K562 (cell line): Measurements from ENCODE around the gene ZDHHC5. TPM values are rescaled to one million over a fixed set of nuclear protein-coding genes. Genes with fewer than 3 reads are reported as not detected.

Experiments
- ARID1B ChIP-seq: fragments of 450-650 bp; IDR thresholded peaks from 2 replicates; pipeline ENCODE4 v1.6.1; 2016; ENCODE audit warnings: antibody characterized with exemption, mild to moderate bottlenecking, inconsistent platforms
- BRD9 ChIP-seq: fragments of 450-650 bp; IDR thresholded peaks from 2 replicates; pipeline ENCODE4 v1.6.1; 2018; ENCODE audit warnings: low read depth; ENCODE audit not compliant: partially characterized antibody
- CBFA2T3 ChIP-seq: fragments of 450-650 bp; IDR thresholded peaks from 2 replicates; pipeline ENCODE4 v1.6.1; 2017
- CCNT2 ChIP-seq: IDR thresholded peaks from 2 replicates; pipeline ENCODE4 v1.6.1; 2011; ENCODE audit warnings: borderline replicate concordance, low read depth, mild to moderate bottlenecking, moderate library complexity, mixed read lengths, low read length; ENCODE audit not compliant: insufficient read length; ENCODE audit errors: extremely low read depth
- CHD4 ChIP-seq: fragments of 200-600 bp; sonication (generic); IDR thresholded peaks from 3 replicates; pipeline ENCODE4 v1.6.1; 2012; ENCODE audit warnings: low read depth, mild to moderate bottlenecking, mixed read lengths, low read length, inconsistent platforms; ENCODE audit not compliant: insufficient read depth, insufficient replicate concordance, poor library complexity, severe bottlenecking
- CXXC5 ChIP-seq: fragments of 250-450 bp; sonication (Bioruptor Pico); IDR thresholded peaks from 2 replicates; pipeline ENCODE4 v1.8.0; 2022; ENCODE audit warnings: inconsistent platforms, mild to moderate bottlenecking, moderate library complexity
- DMBX1 ChIP-seq: fragments of 250-450 bp; sonication (Bioruptor Pico); IDR thresholded peaks from 2 replicates; pipeline ENCODE4 v1.8.0; 2022; ENCODE audit warnings: inconsistent platforms, mild to moderate bottlenecking, moderate library complexity, borderline replicate concordance
- EP300 ChIP-seq: IDR thresholded peaks from 2 replicates; pipeline ENCODE4 v1.6.1; 2012; ENCODE audit warnings: low read length, improper control_type of control experiment
- GABPB2 ChIP-seq: fragments of 250-450 bp; sonication (Bioruptor Pico); conservative IDR thresholded peaks from 2 replicates; pipeline ENCODE4 v1.5.1; 2021; ENCODE audit warnings: mild to moderate bottlenecking
- JUND ChIP-seq, 2 experiments: IDR thresholded peaks; 2 replicates in 1 of 2; 3 replicates in 1 of 2; pipeline ENCODE4 v1.6.1; 2011; ENCODE audit warnings: borderline replicate concordance in 2 of 2, low read depth in 2 of 2, low read length in 2 of 2, improper control_type of control experiment in 1 of 2, missing biosample characterization in 1 of 2, missing genetic modification characterization in 1 of 2, missing genetic modification reagents in 1 of 2
- KLF6 ChIP-seq: fragments of 250-450 bp; sonication (Bioruptor Pico); IDR thresholded peaks from 2 replicates; pipeline ENCODE4 v1.4.0; 2020; ENCODE audit warnings: mild to moderate bottlenecking, moderate library complexity, borderline replicate concordance
- NR1H2 ChIP-seq: sonication (generic); formaldehyde crosslinking; IDR thresholded peaks from 2 replicates; pipeline ENCODE4 v1.4.0; 2020; ENCODE audit warnings: mild to moderate bottlenecking, missing genetic modification reagents
- NR4A1 ChIP-seq, 2 experiments: fragments of 250-450 bp in 1 of 2; fragments of 450-650 bp in 1 of 2; sonication (Bioruptor Pico) in 1 of 2; IDR thresholded peaks; 2 replicates each; pipeline versions ENCODE4 v1.4.0 to v1.6.1; 2016 to 2020; ENCODE audit warnings: mild to moderate bottlenecking in 2 of 2, missing compliant biosample characterization in 1 of 2, missing genetic modification characterization in 1 of 2, moderate library complexity in 1 of 2
- NRF1 ChIP-seq, 2 experiments: fragments of 450-650 bp; IDR thresholded peaks in 1 of 2; conservative IDR thresholded peaks in 1 of 2; 2 replicates each; pipeline ENCODE4 v1.6.1; 2014; ENCODE audit warnings: mild to moderate bottlenecking in 2 of 2
- POLR2H ChIP-seq: IDR thresholded peaks from 2 replicates; pipeline ENCODE4 v1.6.1; 2016; ENCODE audit warnings: missing genetic modification characterization, low read depth, mild to moderate bottlenecking, control low read depth, missing compliant biosample characterization, moderate library complexity
- TEAD1 ChIP-seq, 2 experiments: fragments of 450-650 bp in 1 of 2; sonication (generic) in 1 of 2; formaldehyde crosslinking; IDR thresholded peaks; 2 replicates each; pipeline versions ENCODE4 v1.4.0 to v1.8.0; 2020 to 2022; ENCODE audit warnings: mild to moderate bottlenecking in 2 of 2, missing genetic modification reagents in 1 of 2
- ZNF311 ChIP-seq: fragments of 250-450 bp; sonication (Bioruptor Pico); IDR thresholded peaks from 2 replicates; pipeline ENCODE4 v1.4.0; 2020; ENCODE audit warnings: mild to moderate bottlenecking, moderate library complexity
- polyA plus RNA-seq, 8 experiments: library from polyadenylated mRNA; depleted of rRNA in 4 of 8; stranded (reverse) in 5 of 8; unstranded in 3 of 8; fragments of >200 nt; fragmentation: Nextera tagmentation in 2 of 8; fragmentation: Illumina TruSeq in 1 of 8; extraction: Ambion mirVana in 2 of 8; extraction: Trizol in 1 of 8; gene quantifications; 2 replicates each; pipeline versions ENCODE4 v1.2.1 to v1.2.3, GENCODE V29; 2011 to 2014; ENCODE audit warnings: inconsistent platforms in 1 of 8, missing spikeins in 1 of 8
- total RNA-seq, 7 experiments: library from RNA; depleted of rRNA in 6 of 7; stranded (reverse); fragments of >200 nt in 6 of 7; fragmentation: Illumina TruSeq in 2 of 7; extraction: Trizol in 2 of 7; gene quantifications; 2 replicates each; pipeline versions ENCODE4 v1.2.1 to v1.2.3, GENCODE V29; 2011 to 2021; ENCODE audit warnings: low replicate concordance in 1 of 7
- TF ChIP-seq, protein P1 (sequence below): sonication (generic); formaldehyde crosslinking; IDR thresholded peaks from 2 replicates; pipeline ENCODE4 v1.8.1; 2023; ENCODE audit warnings: mild to moderate bottlenecking, missing genetic modification reagents, moderate library complexity
- TF ChIP-seq, protein P2 (sequence below), 2 experiments: fragments of 450-650 bp in 1 of 2; IDR thresholded peaks; 2 replicates each; pipeline ENCODE4 v1.6.1; 2011 to 2017; ENCODE audit warnings: low read depth in 2 of 2, antibody characterized with exemption in 1 of 2, borderline replicate concordance in 1 of 2, low read length in 1 of 2, mild to moderate bottlenecking in 1 of 2, mixed read lengths in 1 of 2; ENCODE audit not compliant: control insufficient read depth in 1 of 2
- TF ChIP-seq, protein P3 (sequence below): fragments of 200-800 bp; sonication (Bioruptor generic); IDR thresholded peaks from 2 replicates; pipeline ENCODE4 v1.6.1; 2017; ENCODE audit warnings: missing genetic modification characterization, missing compliant biosample characterization

ZDHHC5 gene
- total and polyA plus RNA-seq, 9 of the 15 experiments (the other 6 are each of a cell fraction or from before 2014, with no cell fraction given): 3.8 to 64.2 (median 35.9) TPM

DNA sequence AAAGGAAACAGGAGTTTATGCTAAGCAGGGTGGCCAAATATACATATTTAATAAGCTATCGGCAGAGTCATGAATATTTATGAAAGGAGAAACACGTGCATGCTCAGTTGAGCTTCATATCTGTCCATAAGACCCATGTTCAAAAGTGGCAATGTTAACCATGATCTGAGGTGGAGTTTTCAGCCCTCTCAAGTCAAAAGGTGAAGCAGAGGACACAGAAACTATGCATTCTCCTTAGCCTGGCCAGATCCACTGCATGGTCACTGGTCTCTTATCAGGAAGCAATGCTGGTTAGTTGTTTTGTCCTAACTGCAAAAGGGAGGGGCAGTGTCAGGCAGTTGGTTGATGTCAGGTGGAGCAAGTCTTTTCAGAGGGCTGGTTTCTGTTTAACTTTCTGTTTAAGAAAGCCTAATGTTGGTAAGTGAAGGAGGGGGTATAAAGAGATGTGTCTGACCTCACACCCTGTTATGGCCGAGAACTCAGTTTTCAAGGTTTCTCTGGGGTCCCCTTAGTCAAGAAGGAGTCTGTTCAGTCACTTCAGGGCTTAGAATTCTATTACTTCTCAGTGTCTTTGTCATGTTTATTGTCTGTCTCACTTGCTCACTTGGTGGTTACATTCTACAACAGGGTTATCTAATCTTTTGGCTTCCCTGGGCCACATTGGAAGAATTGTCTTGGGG, 67.8 kb downstream of the ZDHHC5 start (continued):
- TF ChIP-seq, protein P1, sequence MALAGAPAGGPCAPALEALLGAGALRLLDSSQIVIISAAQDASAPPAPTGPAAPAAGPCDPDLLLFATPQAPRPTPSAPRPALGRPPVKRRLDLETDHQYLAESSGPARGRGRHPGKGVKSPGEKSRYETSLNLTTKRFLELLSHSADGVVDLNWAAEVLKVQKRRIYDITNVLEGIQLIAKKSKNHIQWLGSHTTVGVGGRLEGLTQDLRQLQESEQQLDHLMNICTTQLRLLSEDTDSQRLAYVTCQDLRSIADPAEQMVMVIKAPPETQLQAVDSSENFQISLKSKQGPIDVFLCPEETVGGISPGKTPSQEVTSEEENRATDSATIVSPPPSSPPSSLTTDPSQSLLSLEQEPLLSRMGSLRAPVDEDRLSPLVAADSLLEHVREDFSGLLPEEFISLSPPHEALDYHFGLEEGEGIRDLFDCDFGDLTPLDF (CRISPR knock-in tag): 0 out of 2 replicates have a peak, but pooled peaks have one; percentile 45
- TF ChIP-seq ARID1B (peak; percentile 47), KLF6 (CRISPR knock-in tag) (peak; percentile 17; the same call in 1 of the 2 replicates), CXXC5 (CRISPR knock-in tag) (no peak), NR1H2 (no peak), NR4A1 (CRISPR knock-in tag; IDR thresholded peaks at IDR 0.05) (no peak), NR4A1 (tag; IDR thresholded peaks at IDR 0.05) (no peak), POLR2H (0 out of 2 replicates have a peak, but pooled peaks have one; percentile 28), NRF1 (conservative IDR thresholded peaks at IDR 0.05 in 1 of 2, IDR thresholded peaks at IDR 0.05 in 1 of 2) (peak; percentile 62 to 66), DMBX1 (CRISPR knock-in tag) (0 out of 2 replicates have a peak, but pooled peaks have one; percentile 18), GABPB2 (CRISPR knock-in tag) (no peak), CCNT2 (no peak), TEAD1 (CRISPR knock-in tag; IDR thresholded peaks at IDR 0.05) (0 out of 4 replicates have a peak, but pooled peaks have one; percentile 20 to 31), EP300 (peak; percentile 77), JUND (IDR thresholded peaks at IDR 0.05; ENCODE audit: borderline replicate concordance, low read depth, low read length) (peak; percentile 27; the same call in 1 of the 2 replicates), JUND (tag; IDR thresholded peaks at IDR 0.05; ENCODE audit: borderline replicate concordance, low read depth, low read length) (peak; percentile 64; the same call in 1 of the 3 replicates), BRD9 (peak; percentile 96), CBFA2T3 (peak; percentile 50), CHD4 (no peak), ZNF311 (no peak)
- TF ChIP-seq, protein P2, sequence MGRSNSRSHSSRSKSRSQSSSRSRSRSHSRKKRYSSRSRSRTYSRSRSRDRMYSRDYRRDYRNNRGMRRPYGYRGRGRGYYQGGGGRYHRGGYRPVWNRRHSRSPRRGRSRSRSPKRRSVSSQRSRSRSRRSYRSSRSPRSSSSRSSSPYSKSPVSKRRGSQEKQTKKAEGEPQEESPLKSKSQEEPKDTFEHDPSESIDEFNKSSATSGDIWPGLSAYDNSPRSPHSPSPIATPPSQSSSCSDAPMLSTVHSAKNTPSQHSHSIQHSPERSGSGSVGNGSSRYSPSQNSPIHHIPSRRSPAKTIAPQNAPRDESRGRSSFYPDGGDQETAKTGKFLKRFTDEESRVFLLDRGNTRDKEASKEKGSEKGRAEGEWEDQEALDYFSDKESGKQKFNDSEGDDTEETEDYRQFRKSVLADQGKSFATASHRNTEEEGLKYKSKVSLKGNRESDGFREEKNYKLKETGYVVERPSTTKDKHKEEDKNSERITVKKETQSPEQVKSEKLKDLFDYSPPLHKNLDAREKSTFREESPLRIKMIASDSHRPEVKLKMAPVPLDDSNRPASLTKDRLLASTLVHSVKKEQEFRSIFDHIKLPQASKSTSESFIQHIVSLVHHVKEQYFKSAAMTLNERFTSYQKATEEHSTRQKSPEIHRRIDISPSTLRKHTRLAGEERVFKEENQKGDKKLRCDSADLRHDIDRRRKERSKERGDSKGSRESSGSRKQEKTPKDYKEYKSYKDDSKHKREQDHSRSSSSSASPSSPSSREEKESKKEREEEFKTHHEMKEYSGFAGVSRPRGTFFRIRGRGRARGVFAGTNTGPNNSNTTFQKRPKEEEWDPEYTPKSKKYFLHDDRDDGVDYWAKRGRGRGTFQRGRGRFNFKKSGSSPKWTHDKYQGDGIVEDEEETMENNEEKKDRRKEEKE (IDR thresholded peaks at IDR 0.05; ENCODE audit: borderline replicate concordance in 1 of 2, control insufficient read depth in 1 of 2, low read depth in 2 of 2, low read length in 1 of 2): peak in 1 of 2 experiments; percentile 22; a peak in 1 of 4 replicates
- TF ChIP-seq, protein P3, sequence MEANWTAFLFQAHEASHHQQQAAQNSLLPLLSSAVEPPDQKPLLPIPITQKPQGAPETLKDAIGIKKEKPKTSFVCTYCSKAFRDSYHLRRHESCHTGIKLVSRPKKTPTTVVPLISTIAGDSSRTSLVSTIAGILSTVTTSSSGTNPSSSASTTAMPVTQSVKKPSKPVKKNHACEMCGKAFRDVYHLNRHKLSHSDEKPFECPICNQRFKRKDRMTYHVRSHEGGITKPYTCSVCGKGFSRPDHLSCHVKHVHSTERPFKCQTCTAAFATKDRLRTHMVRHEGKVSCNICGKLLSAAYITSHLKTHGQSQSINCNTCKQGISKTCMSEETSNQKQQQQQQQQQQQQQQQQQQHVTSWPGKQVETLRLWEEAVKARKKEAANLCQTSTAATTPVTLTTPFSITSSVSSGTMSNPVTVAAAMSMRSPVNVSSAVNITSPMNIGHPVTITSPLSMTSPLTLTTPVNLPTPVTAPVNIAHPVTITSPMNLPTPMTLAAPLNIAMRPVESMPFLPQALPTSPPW (CRISPR knock-in tag): peak; percentile 83
